ENCODE data around the gene SDK1. TPM values are rescaled to one million over a fixed set of nuclear protein-coding genes. Genes with fewer than 3 reads are reported as not detected.

SDK1 gene
- polyA plus RNA-seq, 2 of the 4 experiments (the other 2 are of a cell fraction), result 0.12 to 0.28 TPM

- DNase-seq (ENCODE audit: low read depth in 1 of 2, low spot score in 1 of 2) (no peak), FAIRE-seq (no peak), ATAC-seq (no peak)
- ChIA-PET POLR2A (no interaction called here), CTCF (interaction anchor here (0.6 kb wide), 1 partner anchor 409 kb away, joined by 3 read pairs; no protein-coding TSS in a partner anchor)
- Histone ChIP-seq H3K4me3 (no peak overlapping the region), H3K9me3 (no peaks in the 10 kb centered on the region), H3K4me1 (peaks cover 8% of the 10 kb centered on the region; the same call in 2 of the 3 replicates), H3K4me2 (no peak overlapping the region), H3K27ac (no peak overlapping the region)
- 14% methylated on average over 3 of the region's 3 CpGs for WGBS (ENCODE audit: missing lambda C conversion rate)
- TF ChIP-seq ZSCAN20 (CRISPR knock-in tag; IDR thresholded peaks at IDR 0.05) (no peak), BCL3 (IDR thresholded peaks at IDR 0.05) (no peak), ZFP36 (IDR thresholded peaks at IDR 0.05; ENCODE audit: borderline replicate concordance, partially characterized antibody) (no peak)
These were observed 187.8 kb downstream of the SDK1 start for GRCh38 chr7:3488829-3489228.

GRCh38 chr7:3493499-3493898, 192.4 kb downstream of the SDK1 start:
- Histone ChIP-seq H3K9me3 (no peaks in the 10 kb centered on the region), H3K4me2 (peak overlapping the region; percentile 39), H3K27ac (no peak overlapping the region), H3K4me3 (no peak overlapping the region), H3K4me1 (peaks cover 9% of the 10 kb centered on the region; the same call in 2 of the 3 replicates)
- ChIA-PET POLR2A (no interaction called here), CTCF (interaction anchor here (3.5 kb wide), 1 partner anchor 11 kb away, joined by 14 read pairs; no protein-coding TSS in a partner anchor)
- TF ChIP-seq CEBPB (IDR thresholded peaks at IDR 0.05), result peak in 1 of 2 experiments; percentile 36; a peak in 1 of 4 replicates
- no peak for TF ChIP-seq PBX3 (IDR thresholded peaks at IDR 0.05)
- TF ChIP-seq NPAS2 (CRISPR knock-in tag; IDR thresholded peaks at IDR 0.05; ENCODE audit: borderline replicate concordance), result no peak
- no peak for TF ChIP-seq CHD4 (IDR thresholded peaks at IDR 0.05; ENCODE audit: borderline replicate concordance)
- TF ChIP-seq GATA3 (IDR thresholded peaks at IDR 0.05; ENCODE audit: borderline replicate concordance), result no peak
- TF ChIP-seq HES2 (IDR thresholded peaks at IDR 0.05), result no peak
- no peak for DNase-seq (ENCODE audit: low read depth in 1 of 2, low spot score in 1 of 2)
- peak; percentile 85 for FAIRE-seq
- ATAC-seq, result no peak

GRCh38 chr7:3494947-3495346, 193.9 kb downstream of the SDK1 start:
- FAIRE-seq, result no peak
- Histone ChIP-seq H3K27ac (no peak overlapping the region), H3K9me3 (no peaks in the 10 kb centered on the region), H3K4me1 (peaks cover 9% of the 10 kb centered on the region; the same call in 2 of the 3 replicates), H3K4me3 (no peak overlapping the region), H3K4me2 (no peak overlapping the region)
- TF ChIP-seq FOSB (CRISPR knock-in tag; IDR thresholded peaks at IDR 0.05) (no peak), CTCF (IDR thresholded peaks at IDR 0.05) (no peak), RCOR1 (IDR thresholded peaks at IDR 0.05; ENCODE audit: low read depth, low read length) (no peak), MAZ (IDR thresholded peaks at IDR 0.05; ENCODE audit: borderline replicate concordance, low read depth, low read length) (no peak), CEBPB (IDR thresholded peaks at IDR 0.05) (no peak), ATOH8 (CRISPR knock-in tag; IDR thresholded peaks at IDR 0.05; ENCODE audit: low read depth) (no peak), CBX8 (IDR thresholded peaks at IDR 0.05) (no peak), NR3C1 (IDR thresholded peaks at IDR 0.05) (no peak), HOXB13 (CRISPR knock-in tag; IDR thresholded peaks at IDR 0.05; ENCODE audit: low read depth) (no peak), MAX (IDR thresholded peaks at IDR 0.05) (no peak), MYC (IDR thresholded peaks at IDR 0.05; ENCODE audit: borderline replicate concordance, low read length) (no peak), RNF2 (IDR thresholded peaks at IDR 0.05; ENCODE audit: borderline replicate concordance, low read depth) (no peak), EHMT2 (IDR thresholded peaks at IDR 0.05; ENCODE audit: low read depth) (no peak), EP300 (IDR thresholded peaks at IDR 0.05) (no peak), RAD21 (conservative IDR thresholded peaks at IDR 0.05 in 1 of 2, IDR thresholded peaks at IDR 0.05 in 1 of 2) (no peak)
- CTCF ChIA-PET, result interaction anchor here (0.6 to 2.6 kb wide), 5 partner anchors 13 to 1170 kb away, joined by 3 to 9 read pairs (median 3); no protein-coding TSS in a partner anchor
- POLR2A ChIA-PET, result no interaction called here
- no peak for DNase-seq (ENCODE audit: low read depth in 1 of 2, low spot score in 1 of 2)
- no peak for ATAC-seq
- WGBS (ENCODE audit: missing lambda C conversion rate), result 68% methylated on average over 6 of the region's 6 CpGs

All from A549 (cell line).